ENCODE results near the gene SEMA4D. TPM values are rescaled to one million over a fixed set of nuclear protein-coding genes. Genes with fewer than 3 reads are reported as not detected.
A peak's percentile ranks its signal among the peaks of the same experiment; 100 is the strongest.

SEMA4D gene
- total RNA-seq, 4 donors from 2014 or later = 23.6 to 77.0 (median 41.3) TPM

DNA sequence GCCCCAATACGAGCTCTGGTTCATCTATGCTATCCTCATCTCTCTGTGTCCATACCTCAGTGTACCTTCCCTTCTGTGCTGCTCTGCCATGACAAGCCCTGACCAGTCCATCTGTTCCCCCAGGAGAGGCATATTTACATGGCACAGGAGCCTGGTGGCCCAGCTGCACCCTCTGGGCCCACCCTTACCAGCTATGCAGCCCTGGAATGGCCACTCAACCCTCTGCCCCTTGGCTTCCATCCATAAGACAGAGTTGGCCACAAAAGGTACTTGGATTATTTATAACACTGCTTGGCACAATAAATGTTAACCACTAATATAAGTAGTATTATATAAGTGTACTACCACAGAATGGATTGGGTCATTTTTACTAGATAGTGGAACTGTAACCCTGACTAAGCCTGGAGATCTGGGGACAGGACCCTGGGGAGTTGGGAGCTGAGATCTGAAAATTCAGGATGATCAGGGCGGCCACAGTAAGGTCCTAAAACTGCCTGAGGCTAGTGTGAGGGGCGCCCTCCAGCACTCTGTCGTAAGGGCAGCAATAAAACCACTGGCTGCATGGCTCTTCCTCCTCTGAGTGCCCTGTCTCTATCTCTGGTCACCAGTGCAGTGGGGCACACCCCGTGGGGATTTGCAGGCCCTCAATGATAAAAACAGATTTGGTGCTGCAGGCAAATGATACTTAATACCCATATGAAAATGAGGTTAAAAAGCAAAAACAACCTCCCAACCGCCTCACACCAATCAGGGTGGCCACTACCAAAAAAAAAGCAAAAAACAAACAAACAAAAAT, 65.8 kb downstream of the SEMA4D start:
- Histone ChIP-seq H3K27ac (peak overlapping the region in 2 of 4 donors; percentile 2 to 31), H3K36me3 (no peaks in the 10 kb centered on the region), H3K9me3 (no peaks in the 10 kb centered on the region), H3K4me1 (peaks cover 17 to 42% of the 10 kb centered on the region in 2 donors), H3K4me3 (no peak overlapping the region), H3K27me3 (no peaks in the 10 kb centered on the region)
- intact Hi-C loops (cut with DNase I; ENCODE audit: low total_unique reads) (loop anchor here (5.0 kb wide), 1 partner anchor 115 kb away; no protein-coding TSS in a partner anchor), in situ Hi-C loops (cut with MboI; ENCODE audit: low sequenced_read_pairs in 4 of 4) (no loop called here)
- ATAC-seq = no peak
- DNase-seq = no peak
- TF ChIP-seq, protein P1, sequence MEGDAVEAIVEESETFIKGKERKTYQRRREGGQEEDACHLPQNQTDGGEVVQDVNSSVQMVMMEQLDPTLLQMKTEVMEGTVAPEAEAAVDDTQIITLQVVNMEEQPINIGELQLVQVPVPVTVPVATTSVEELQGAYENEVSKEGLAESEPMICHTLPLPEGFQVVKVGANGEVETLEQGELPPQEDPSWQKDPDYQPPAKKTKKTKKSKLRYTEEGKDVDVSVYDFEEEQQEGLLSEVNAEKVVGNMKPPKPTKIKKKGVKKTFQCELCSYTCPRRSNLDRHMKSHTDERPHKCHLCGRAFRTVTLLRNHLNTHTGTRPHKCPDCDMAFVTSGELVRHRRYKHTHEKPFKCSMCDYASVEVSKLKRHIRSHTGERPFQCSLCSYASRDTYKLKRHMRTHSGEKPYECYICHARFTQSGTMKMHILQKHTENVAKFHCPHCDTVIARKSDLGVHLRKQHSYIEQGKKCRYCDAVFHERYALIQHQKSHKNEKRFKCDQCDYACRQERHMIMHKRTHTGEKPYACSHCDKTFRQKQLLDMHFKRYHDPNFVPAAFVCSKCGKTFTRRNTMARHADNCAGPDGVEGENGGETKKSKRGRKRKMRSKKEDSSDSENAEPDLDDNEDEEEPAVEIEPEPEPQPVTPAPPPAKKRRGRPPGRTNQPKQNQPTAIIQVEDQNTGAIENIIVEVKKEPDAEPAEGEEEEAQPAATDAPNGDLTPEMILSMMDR (IDR thresholded peaks at IDR 0.05 in 4 of 5, conservative IDR thresholded peaks at IDR 0.05 in 1 of 5) = no peak
- TF ChIP-seq POLR2A (IDR thresholded peaks at IDR 0.05) = no peak

DNA sequence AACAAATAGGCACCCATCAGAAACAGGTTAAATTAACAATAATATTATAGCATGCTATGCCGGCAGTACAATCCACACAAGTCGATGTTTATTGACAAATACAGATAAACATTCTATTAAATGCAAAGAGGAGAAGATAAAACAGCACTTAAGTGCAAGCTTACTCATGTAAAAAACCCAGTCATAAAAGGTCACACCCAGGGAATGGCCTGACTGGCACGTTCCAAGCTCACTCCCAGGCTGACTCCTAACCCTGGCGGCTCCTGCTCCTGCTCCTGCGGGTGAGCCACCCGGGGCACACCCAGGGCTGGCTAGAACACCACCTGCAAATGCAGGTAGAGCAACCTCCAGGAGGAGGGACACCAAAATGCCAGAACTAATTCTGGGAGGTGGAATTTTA, 66.9 kb downstream of the SEMA4D start:
- ATAC-seq (no peak), DNase-seq (no peak)
- intact Hi-C loops (cut with DNase I; ENCODE audit: low total_unique reads) = loop anchor here (5.0 kb wide), 1 partner anchor 116 kb away; no protein-coding TSS in a partner anchor
- H3K9me3 ChIP-seq = no peaks in the 10 kb centered on the region
- H3K4me3 ChIP-seq = no peak overlapping the region
- in situ Hi-C loops (cut with MboI; ENCODE audit: low sequenced_read_pairs in 4 of 4) = no loop called here
- peaks cover 27 to 53% of the 10 kb centered on the region in 2 donors for H3K4me1 ChIP-seq
- TF ChIP-seq, protein P1 (IDR thresholded peaks at IDR 0.05 in 4 of 5, conservative IDR thresholded peaks at IDR 0.05 in 1 of 5) = no peak
- TF ChIP-seq POLR2A (IDR thresholded peaks at IDR 0.05) = no peak
- no peaks in the 10 kb centered on the region for H3K27me3 ChIP-seq
- no peaks in the 10 kb centered on the region for H3K36me3 ChIP-seq
- no peak overlapping the region for H3K27ac ChIP-seq

DNA sequence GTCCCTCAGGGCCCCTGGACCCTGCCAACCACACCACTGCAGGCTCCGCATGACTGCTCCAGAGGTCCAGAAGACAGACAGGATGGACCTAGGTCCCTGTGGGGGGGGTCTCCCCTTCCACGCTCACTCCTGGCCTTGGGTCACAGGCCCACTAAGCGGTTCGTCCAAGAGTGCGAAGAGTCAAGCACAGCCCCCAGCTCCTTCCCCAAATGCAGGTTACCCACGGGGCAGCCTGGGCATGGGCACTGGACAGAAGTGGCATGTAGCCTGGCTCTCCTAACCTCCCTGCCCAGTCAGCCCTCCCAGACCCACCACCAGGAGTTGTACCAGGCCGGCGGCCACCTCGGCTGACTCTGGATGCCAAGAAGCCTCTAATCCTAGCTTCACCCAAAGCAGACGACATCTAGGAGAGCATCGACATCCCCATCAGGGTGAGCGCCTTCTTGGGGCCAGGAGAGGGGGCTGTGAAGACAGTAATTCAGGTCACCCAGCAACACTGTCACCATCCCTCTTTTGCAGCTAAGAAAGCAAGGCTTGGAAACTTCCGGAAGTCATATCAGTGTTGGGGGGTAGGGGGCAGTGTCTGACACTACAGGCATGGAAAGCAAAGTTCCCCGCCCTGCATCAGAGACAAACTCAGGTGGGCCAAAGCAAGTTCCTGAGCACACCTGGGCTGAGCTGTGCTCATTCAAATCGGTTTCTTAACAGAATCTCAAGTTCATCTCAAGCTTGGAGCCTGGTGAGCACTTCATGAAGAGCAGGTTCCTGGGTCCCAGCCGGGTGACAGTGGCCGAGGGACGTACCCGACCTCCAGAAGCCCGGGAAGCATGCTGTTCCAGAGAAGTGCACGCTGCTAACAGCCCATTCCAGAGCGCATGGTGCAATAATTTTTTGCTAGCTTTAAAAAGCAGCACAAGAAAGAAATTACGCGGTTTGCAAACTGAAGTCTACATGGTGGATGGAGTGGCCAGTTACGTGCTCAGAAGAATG, 68.7 kb downstream of the SEMA4D start:
- peaks cover 29 to 59% of the 10 kb centered on the region in 2 donors for H3K4me1 ChIP-seq
- no peak for DNase-seq
- H3K36me3 ChIP-seq = no peaks in the 10 kb centered on the region
- ATAC-seq = no peak
- no peaks in the 10 kb centered on the region for H3K9me3 ChIP-seq
- no peak overlapping the region for H3K4me3 ChIP-seq
- intact Hi-C loops (cut with DNase I; ENCODE audit: low total_unique reads) (no loop called here), in situ Hi-C loops (cut with MboI; ENCODE audit: low sequenced_read_pairs in 4 of 4) (no loop called here)
- TF ChIP-seq, protein P1 (IDR thresholded peaks at IDR 0.05 in 4 of 5, conservative IDR thresholded peaks at IDR 0.05 in 1 of 5) = peak in 3 of 5 experiments; percentile 14 to 44 (median 38)
- no peak for TF ChIP-seq POLR2A (IDR thresholded peaks at IDR 0.05)
- no peak overlapping the region for H3K27ac ChIP-seq
- H3K27me3 ChIP-seq = no peaks in the 10 kb centered on the region

DNA sequence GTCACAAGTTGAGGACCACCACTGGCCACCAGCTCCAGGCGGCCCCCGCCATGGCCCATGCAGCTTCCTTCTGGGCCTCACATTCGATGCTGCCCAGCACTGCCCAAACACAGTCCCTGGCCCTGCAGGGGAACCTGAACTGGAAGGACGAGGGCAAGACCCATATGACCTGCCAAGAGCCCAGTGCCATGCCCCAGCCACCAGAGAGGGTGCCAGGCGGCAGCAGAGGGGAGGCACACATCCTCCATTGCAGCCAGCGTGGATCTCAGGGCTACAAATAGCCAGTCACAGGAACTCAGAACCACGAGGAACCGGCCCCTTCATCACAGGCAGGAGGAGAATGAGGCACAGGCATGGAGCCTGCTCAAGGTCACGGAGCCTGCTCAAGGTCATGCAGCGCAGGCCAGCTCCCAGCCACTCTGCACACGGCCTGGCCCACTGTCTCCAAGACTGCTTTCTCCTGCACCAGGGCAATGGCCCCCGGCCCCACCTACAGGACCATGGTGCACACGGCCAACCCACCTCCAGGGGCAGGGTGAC, 69.6 kb downstream of the SEMA4D start:
- in situ Hi-C loops (cut with MboI; ENCODE audit: low sequenced_read_pairs in 4 of 4) = no loop called here
- peak overlapping the region in 1 of 4 donors; percentile 6 for H3K27ac ChIP-seq
- intact Hi-C loops (cut with DNase I; ENCODE audit: low total_unique reads) = no loop called here

More for the DNA sequence above, 69.6 kb downstream of the SEMA4D start:
- TF ChIP-seq, protein P1 (IDR thresholded peaks at IDR 0.05 in 4 of 5, conservative IDR thresholded peaks at IDR 0.05 in 1 of 5) = no peak
- no peak for TF ChIP-seq POLR2A (IDR thresholded peaks at IDR 0.05)
- H3K9me3 ChIP-seq = no peaks in the 10 kb centered on the region
- H3K27me3 ChIP-seq = no peaks in the 10 kb centered on the region
- H3K4me1 ChIP-seq = peaks cover 29 to 53% of the 10 kb centered on the region in 2 donors
- no peak overlapping the region for H3K4me3 ChIP-seq
- DNase-seq (no peak), ATAC-seq (no peak)
- H3K36me3 ChIP-seq = no peaks in the 10 kb centered on the region

Data from gastrocnemius medialis (tissue), 4 donors.